Activated naive CD8-positive, alpha-beta T cell treated with anti-CD3 and anti-CD28 coated beads, Interleukin-2, amount 50 U/mL, for 24 hours (primary cell): ENCODE results near the gene UBE3C.
"Not testable (repeated sequence)": the region's sequence is repeated elsewhere in the genome, so short reads cannot be mapped to it uniquely, and the experiment has no call there.

ENCODE experiments used
- ATAC-seq: fragments of 150-1000 bp; cut with Tn5 transposase; one replicate; pipeline ENCODE4 v1.10.0; 2021
- DNase-seq: peaks from one replicate; pipeline ENCODE4 v3.0.0; 2021
- H3K27ac Mint-ChIP-seq: one replicate; pipeline ENCODE4 v1.8.0; 2021; ENCODE audit warnings: mild to moderate bottlenecking, mixed read lengths
- H3K27me3 Mint-ChIP-seq: one replicate; pipeline ENCODE4 v1.8.0; 2021; ENCODE audit warnings: mixed read lengths
- H3K36me3 Mint-ChIP-seq: one replicate; pipeline ENCODE4 v1.8.0; 2021; ENCODE audit warnings: low read depth, mixed read lengths
- H3K4me1 Mint-ChIP-seq: one replicate; pipeline ENCODE4 v1.8.0; 2021; ENCODE audit warnings: mixed read lengths
- H3K4me3 Mint-ChIP-seq: one replicate; pipeline ENCODE4 v1.8.0; 2021; ENCODE audit warnings: mild to moderate bottlenecking, moderate library complexity, mixed read lengths
- H3K9me3 Mint-ChIP-seq: one replicate; pipeline ENCODE4 v1.8.0; 2021; ENCODE audit warnings: mixed read lengths

UBE3C gene

DNA sequence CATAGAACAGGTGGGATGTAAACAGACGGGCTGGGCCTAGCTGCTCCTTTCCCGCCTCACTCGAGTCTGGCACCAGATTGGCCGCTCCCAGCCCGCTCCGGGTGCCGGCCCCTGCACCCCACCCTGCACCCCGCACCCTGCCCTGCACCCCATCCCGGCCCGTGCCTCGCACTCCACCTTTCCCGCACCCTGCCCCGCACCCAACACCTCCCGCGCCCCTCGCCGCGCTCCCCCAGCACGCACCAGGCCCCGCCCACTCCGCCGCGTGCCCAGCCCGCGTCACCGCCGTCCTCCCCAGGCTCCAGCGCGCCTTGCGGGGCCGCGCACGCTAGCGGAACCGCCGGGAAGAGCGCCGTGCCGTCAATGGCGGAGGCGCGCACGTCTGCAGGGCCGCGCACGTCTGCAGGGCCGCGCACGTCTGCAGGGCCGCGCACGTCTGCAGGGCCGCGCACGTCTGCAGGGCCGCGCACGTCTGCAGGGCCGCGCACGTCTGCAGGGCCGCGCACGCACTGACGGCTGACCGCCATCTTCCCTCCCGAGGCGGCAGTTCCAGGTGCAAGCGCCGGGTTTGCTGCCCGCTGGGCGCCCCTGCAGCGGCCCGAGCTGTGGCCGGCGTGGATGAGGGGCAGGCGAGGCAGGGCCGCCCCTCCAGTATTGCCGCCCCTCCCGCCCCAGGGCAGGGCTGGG lies at the start of gene UBE3C:
TSS of gene UBE3C (plus strand) at position 503 of the 687 bp plus-strand sequence. CDS start 347 bp downstream, outside the sequence.
- H3K27me3 Mint-ChIP-seq, result no peaks in the 10 kb centered on the region
- DNase-seq (peak; percentile 93), ATAC-seq (peak; percentile 89)
- peak within 1 kb of the TSS; percentile 83 for H3K4me3 Mint-ChIP-seq
- H3K36me3 Mint-ChIP-seq, result peaks cover 34% of the 10 kb centered on the region
- H3K9me3 Mint-ChIP-seq, result no peaks in the 10 kb centered on the region
- peaks cover 37% of the 10 kb centered on the region for H3K4me1 Mint-ChIP-seq
- peak within 1 kb of the TSS; percentile 82 for H3K27ac Mint-ChIP-seq

- Mint-ChIP-seq H3K9me3 (peaks cover 10% of the 10 kb centered on the region), H3K4me1 (no peaks in the 10 kb centered on the region), H3K4me3 (no peak overlapping the region), H3K36me3 (no peaks in the 10 kb centered on the region), H3K27me3 (peaks cover 10% of the 10 kb centered on the region), H3K27ac (no peak overlapping the region)
- DNase-seq, result no peak
- no peak for ATAC-seq
Measured at GRCh38 chr7:157089100-157089610, 49.6 kb upstream of the UBE3C start.

DNA sequence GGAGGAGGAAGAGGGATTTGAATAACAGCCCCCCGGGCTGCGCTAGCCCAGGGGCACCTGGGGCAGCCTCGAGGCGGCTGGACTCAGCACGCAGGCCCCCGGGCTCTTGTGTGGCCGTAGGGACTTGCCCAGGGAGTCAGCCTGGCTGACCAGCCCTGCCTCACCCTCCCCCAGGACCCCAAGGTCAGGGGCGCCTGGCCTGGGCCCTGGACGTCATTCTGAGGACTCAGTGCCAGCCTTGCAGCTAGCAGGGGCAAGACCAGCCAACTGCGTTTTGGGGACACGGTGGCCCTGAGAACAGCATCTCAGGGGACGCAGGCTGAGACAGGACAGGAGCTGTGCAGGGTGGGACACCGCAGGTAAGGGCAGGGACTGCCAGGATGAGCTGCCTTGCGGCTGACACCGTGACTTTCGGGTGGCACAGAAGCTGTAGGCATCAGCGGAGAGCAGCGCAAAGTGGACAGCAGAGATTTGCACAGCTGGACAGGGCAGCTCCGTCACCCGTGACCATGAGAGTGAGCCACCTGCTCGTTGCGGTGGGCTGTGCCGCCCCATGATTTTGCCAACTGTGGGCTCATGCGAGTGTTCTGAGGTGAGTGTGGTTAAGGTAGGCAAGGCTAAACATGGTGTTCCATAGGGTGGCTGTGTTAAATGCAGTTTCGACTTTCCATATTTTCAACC lies 48.1 kb upstream of the UBE3C start:
- ATAC-seq (no peak), DNase-seq (no peak)
- Mint-ChIP-seq H3K4me1 (no peaks in the 10 kb centered on the region), H3K4me3 (no peak overlapping the region), H3K9me3 (peaks cover 4% of the 10 kb centered on the region), H3K27me3 (peaks cover 10% of the 10 kb centered on the region), H3K27ac (no peak overlapping the region), H3K36me3 (no peaks in the 10 kb centered on the region)

DNA sequence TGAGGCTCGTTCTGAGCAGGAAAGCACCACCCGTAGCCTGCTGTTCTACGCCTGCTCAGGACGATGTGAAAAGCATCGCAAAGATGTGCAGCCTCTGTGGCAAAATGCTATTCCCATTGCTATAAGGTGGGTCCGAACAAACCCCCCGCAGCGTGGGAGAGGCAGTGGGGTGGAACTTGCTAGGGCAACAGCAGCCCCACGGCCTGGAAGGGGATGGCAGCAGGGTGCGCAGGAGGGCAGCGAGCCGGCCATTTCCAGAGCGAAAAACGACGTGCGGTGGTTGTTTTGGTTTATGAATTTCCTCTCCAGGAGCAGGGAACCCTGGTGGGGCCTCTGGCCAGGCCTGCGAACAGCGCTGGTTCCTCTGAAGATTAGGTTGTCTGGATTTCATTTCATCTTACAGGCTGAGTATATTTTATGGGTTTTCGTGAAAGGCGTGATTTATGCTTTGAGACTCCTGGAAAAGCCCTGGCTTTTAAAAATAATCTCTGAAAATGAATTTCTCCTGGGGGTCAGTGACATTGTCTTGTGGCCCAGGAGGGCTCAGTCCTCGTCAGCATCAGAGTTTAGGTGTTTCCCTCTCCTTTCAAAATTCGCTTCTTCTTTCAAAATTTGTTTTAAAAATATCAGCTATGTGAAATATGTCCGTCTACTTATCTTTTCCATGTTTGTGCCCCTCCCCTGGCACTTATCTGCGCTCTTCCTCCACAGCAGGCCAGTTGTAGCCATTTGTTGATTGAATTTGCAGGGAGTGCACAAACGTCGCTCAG lies 42.3 kb upstream of the UBE3C start:
- no peaks in the 10 kb centered on the region for H3K36me3 Mint-ChIP-seq
- H3K4me1 Mint-ChIP-seq, result no peaks in the 10 kb centered on the region
- H3K27ac Mint-ChIP-seq, result no peak overlapping the region
- ATAC-seq (no peak), DNase-seq (no peak)
- H3K9me3 Mint-ChIP-seq, result no peaks in the 10 kb centered on the region
- peaks cover 11% of the 10 kb centered on the region for H3K27me3 Mint-ChIP-seq
- H3K4me3 Mint-ChIP-seq, result no peak overlapping the region

- H3K9me3 Mint-ChIP-seq, result no peaks in the 10 kb centered on the region
Measured at GRCh38 chr7:157097056-157097329, 41.7 kb upstream of the UBE3C start.

GRCh38 chr7:157097569-157097968 lies 41.2 kb upstream of the UBE3C start:
- no peak for ATAC-seq
- no peak for DNase-seq
- no peak overlapping the region for H3K4me3 Mint-ChIP-seq
- H3K36me3 Mint-ChIP-seq, result no peaks in the 10 kb centered on the region
- H3K27ac Mint-ChIP-seq, result no peak overlapping the region
- H3K4me1 Mint-ChIP-seq, result no peaks in the 10 kb centered on the region
- no peaks in the 10 kb centered on the region for H3K9me3 Mint-ChIP-seq
- H3K27me3 Mint-ChIP-seq, result peaks cover 7% of the 10 kb centered on the region

More at GRCh38 chr7:157097056-157097329, 41.7 kb upstream of the UBE3C start:
- DNase-seq (no peak), ATAC-seq (no peak)
- Mint-ChIP-seq H3K4me1 (no peaks in the 10 kb centered on the region), H3K4me3 (no peak overlapping the region), H3K27ac (no peak overlapping the region), H3K27me3 (peaks cover 10% of the 10 kb centered on the region), H3K36me3 (no peaks in the 10 kb centered on the region)

GRCh38 chr7:157100005-157100404 lies 38.7 kb upstream of the UBE3C start:
- not testable (repeated sequence) for ATAC-seq, H3K4me3 Mint-ChIP-seq, H3K4me1 Mint-ChIP-seq, DNase-seq, H3K27ac Mint-ChIP-seq, H3K9me3 Mint-ChIP-seq, H3K36me3 Mint-ChIP-seq
- peaks cover 11% of the 10 kb centered on the region for H3K27me3 Mint-ChIP-seq

DNA sequence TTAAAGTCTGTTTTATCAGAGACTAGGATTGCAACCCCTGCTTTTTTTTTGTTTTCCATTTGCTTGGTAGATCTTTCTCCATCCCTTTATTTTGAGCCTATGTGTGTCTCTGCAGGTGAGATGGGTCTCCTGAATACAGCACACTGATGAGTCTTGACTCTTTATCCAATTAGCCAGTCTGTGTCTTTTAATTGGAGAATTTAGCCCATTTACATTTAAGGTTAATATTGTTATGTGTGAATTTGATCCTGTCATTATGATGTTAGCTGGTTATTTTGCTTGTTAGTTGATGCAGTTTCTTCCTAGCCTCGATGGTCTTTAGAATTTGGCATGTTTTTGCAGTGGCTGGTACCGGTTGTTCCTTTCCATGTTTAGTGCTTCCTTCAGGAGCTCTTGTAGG lies 35.1 kb upstream of the UBE3C start:
- H3K36me3 Mint-ChIP-seq, H3K4me1 Mint-ChIP-seq, H3K4me3 Mint-ChIP-seq, ATAC-seq, DNase-seq, H3K9me3 Mint-ChIP-seq, H3K27ac Mint-ChIP-seq: not testable (repeated sequence)
- peaks cover 23% of the 10 kb centered on the region for H3K27me3 Mint-ChIP-seq

- no peak for ATAC-seq
- DNase-seq, result no peak
- H3K27ac Mint-ChIP-seq, result no peak overlapping the region
- H3K27me3 Mint-ChIP-seq, result peaks cover 30% of the 10 kb centered on the region
- H3K9me3 Mint-ChIP-seq, result peaks cover 9% of the 10 kb centered on the region
- H3K4me3 Mint-ChIP-seq, result no peak overlapping the region
- no peaks in the 10 kb centered on the region for H3K36me3 Mint-ChIP-seq
- no peaks in the 10 kb centered on the region for H3K4me1 Mint-ChIP-seq
Measured at GRCh38 chr7:157111311-157111710, 27.4 kb upstream of the UBE3C start.

- peaks cover 27% of the 10 kb centered on the region for H3K27me3 Mint-ChIP-seq
- DNase-seq (no peak), ATAC-seq (no peak)
- no peak overlapping the region for H3K27ac Mint-ChIP-seq
- peaks cover 11% of the 10 kb centered on the region for H3K9me3 Mint-ChIP-seq
- H3K36me3 Mint-ChIP-seq, result no peaks in the 10 kb centered on the region
- no peaks in the 10 kb centered on the region for H3K4me1 Mint-ChIP-seq
- H3K4me3 Mint-ChIP-seq, result no peak overlapping the region
Measured at GRCh38 chr7:157112706-157113105, 26.0 kb upstream of the UBE3C start.

GRCh38 chr7:157113607-157114006 lies 25.1 kb upstream of the UBE3C start:
- ATAC-seq, result peak; percentile 33

GRCh38 chr7:157116762-157117161 lies 22.0 kb upstream of the UBE3C start:
- no peak for DNase-seq
- no peak overlapping the region for H3K27ac Mint-ChIP-seq
- H3K9me3 Mint-ChIP-seq, result peaks cover 13% of the 10 kb centered on the region
- no peak for ATAC-seq
- H3K27me3 Mint-ChIP-seq, result peaks cover 13% of the 10 kb centered on the region
- no peaks in the 10 kb centered on the region for H3K36me3 Mint-ChIP-seq
- H3K4me1 Mint-ChIP-seq, result no peaks in the 10 kb centered on the region
- H3K4me3 Mint-ChIP-seq, result no peak overlapping the region

More at GRCh38 chr7:157113607-157114006, 25.1 kb upstream of the UBE3C start:
- Mint-ChIP-seq H3K4me3 (no peak overlapping the region), H3K36me3 (no peaks in the 10 kb centered on the region), H3K27me3 (peaks cover 24% of the 10 kb centered on the region), H3K4me1 (no peaks in the 10 kb centered on the region), H3K9me3 (peaks cover 13% of the 10 kb centered on the region), H3K27ac (no peak overlapping the region)
- DNase-seq, result no peak

DNA sequence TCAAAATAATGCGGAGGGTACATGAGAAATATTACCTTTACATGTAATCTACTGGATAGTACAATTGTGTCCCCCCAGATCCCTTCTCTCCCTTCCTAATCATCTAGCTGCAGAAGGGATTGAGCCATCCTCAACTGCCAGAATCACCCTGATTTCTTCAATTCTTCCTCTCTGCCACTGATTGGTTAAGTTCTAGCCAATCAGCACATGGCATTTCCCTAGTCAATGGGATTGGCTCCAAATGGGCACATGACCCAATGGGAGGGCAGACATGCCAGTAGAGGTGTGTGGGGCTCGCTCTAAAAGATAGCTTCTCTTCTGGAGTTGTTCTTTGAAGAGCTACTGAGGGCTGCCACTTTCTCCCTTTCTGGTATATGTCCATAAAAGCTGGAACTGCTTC lies 20.9 kb upstream of the UBE3C start:
- H3K9me3 Mint-ChIP-seq, result peaks cover 13% of the 10 kb centered on the region
- no peaks in the 10 kb centered on the region for H3K36me3 Mint-ChIP-seq
- H3K4me1 Mint-ChIP-seq, result no peaks in the 10 kb centered on the region
- DNase-seq, result no peak
- H3K27ac Mint-ChIP-seq, result no peak overlapping the region
- ATAC-seq, result no peak
- no peak overlapping the region for H3K4me3 Mint-ChIP-seq
- peaks cover 8% of the 10 kb centered on the region for H3K27me3 Mint-ChIP-seq

DNA sequence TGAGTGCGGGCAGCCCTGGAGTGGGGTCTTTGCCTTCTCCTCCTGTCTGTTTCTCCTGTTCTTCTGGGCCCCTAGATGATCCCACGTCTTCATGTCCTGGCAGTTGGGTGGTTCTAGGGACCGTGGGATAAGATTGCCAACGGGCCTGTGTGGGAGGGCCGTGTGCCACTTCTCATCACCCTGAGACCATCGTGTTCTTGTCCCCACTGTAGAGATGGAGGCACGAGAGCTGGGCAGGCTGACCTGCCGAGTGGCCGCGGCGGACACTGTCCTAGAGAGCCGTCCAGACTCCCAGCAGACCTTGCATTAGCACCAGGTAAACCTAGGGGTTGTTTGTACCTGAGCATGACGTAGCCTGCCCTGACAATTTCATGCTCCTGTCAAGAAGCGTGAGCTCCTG lies 18.5 kb upstream of the UBE3C start:
- H3K4me1 Mint-ChIP-seq, result no peaks in the 10 kb centered on the region
- no peak overlapping the region for H3K4me3 Mint-ChIP-seq
- peaks cover 3% of the 10 kb centered on the region for H3K27me3 Mint-ChIP-seq
- H3K9me3 Mint-ChIP-seq, result peaks cover 4% of the 10 kb centered on the region
- H3K36me3 Mint-ChIP-seq, result no peaks in the 10 kb centered on the region
- ATAC-seq (no peak), DNase-seq (no peak)
- H3K27ac Mint-ChIP-seq, result no peak overlapping the region
